ENCODE results near the gene NOL6.

The NOL6 gene

GRCh38 chr9:33453999-33454660, 19.6 kb downstream of the NOL6 start:
- no peak overlapping the region for H3K4me3 ChIP-seq (ENCODE audit: low read depth, low read length)
- no peak for TF ChIP-seq CTCF (conservative IDR thresholded peaks at IDR 0.05; ENCODE audit: low read depth, low read length)
- DNase-seq (ENCODE audit: low read depth) = no peak

- DNase-seq (ENCODE audit: low read depth) = no peak
- H3K4me3 ChIP-seq (ENCODE audit: low read depth, low read length) = no peak overlapping the region
- no peak for TF ChIP-seq CTCF (conservative IDR thresholded peaks at IDR 0.05; ENCODE audit: low read depth, low read length)
Observed at GRCh38 chr9:33453286-33453860, 20.4 kb downstream of the NOL6 start.

GRCh38 chr9:33452828-33453271, 20.9 kb downstream of the NOL6 start:
- peak; percentile 91 for DNase-seq (ENCODE audit: low read depth)
- peak; percentile 91 for TF ChIP-seq CTCF (conservative IDR thresholded peaks at IDR 0.05; ENCODE audit: low read depth, low read length)
- H3K4me3 ChIP-seq (ENCODE audit: low read depth, low read length) = no peak overlapping the region

- no peak overlapping the region for H3K4me3 ChIP-seq (ENCODE audit: low read depth, low read length)
- TF ChIP-seq CTCF (conservative IDR thresholded peaks at IDR 0.05; ENCODE audit: low read depth, low read length) = no peak
- DNase-seq (ENCODE audit: low read depth) = no peak
Observed at GRCh38 chr9:33450621-33451146, 23.0 kb downstream of the NOL6 start.

GRCh38 chr9:33449715-33450114, 24.0 kb downstream of the NOL6 start:
- DNase-seq (ENCODE audit: low read depth) = no peak
- no peak overlapping the region for H3K4me3 ChIP-seq (ENCODE audit: low read depth, low read length)
- TF ChIP-seq CTCF (conservative IDR thresholded peaks at IDR 0.05; ENCODE audit: low read depth, low read length) = no peak

GRCh38 chr9:33447799-33448553, 25.7 kb downstream of the NOL6 start:
- peak overlapping the region; percentile 47 for H3K4me3 ChIP-seq (ENCODE audit: low read depth, low read length)
- no peak for TF ChIP-seq CTCF (conservative IDR thresholded peaks at IDR 0.05; ENCODE audit: low read depth, low read length)
- no peak for DNase-seq (ENCODE audit: low read depth)
